T47D (cell line): Measurements from ENCODE around the gene PSMD13.

ENCODE experiments used
- DNase-seq, 2 experiments: peaks; one replicate each; pipeline versions ENCODE4 v3.0.0 to v3.0.0-alpha.2; 2011 to 2012; ENCODE audit warnings: low read depth in 1 of 2, low spot score in 1 of 2
- JUND ChIP-seq: IDR thresholded peaks from 2 replicates; pipeline ENCODE4 v1.6.1; 2012; ENCODE audit warnings: low read depth
- in situ Hi-C: cut with HindIII; loops from 2 replicates; pipeline ENCODE4 v1.10.0; 2016; ENCODE audit warnings: low sequenced_read_pairs, low pct_unique_long_range_greater_than_20kb

The PSMD13 gene

DNA sequence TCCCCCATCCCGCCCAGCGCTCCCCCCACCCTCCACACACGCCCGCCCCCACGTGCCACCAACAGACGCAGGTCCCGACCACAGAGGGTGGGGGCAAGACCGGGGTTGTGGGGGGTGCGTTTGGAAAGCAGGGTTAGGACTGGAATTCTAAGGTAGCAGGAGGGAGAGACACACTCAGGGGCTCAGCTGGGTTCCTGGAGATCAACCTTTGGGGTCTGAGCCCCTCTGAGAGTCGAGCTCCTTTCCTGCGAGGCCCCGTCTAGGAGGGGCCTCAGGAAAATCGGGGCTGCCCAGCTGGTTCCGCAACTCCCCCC lies 52.6 kb downstream of the PSMD13 start:
- no peak for TF ChIP-seq JUND
- in situ Hi-C loops, result no loop called here
- DNase-seq, result no peak

- DNase-seq, result no peak
- in situ Hi-C loops, result no loop called here
- TF ChIP-seq JUND, result no peak
These were observed 53.2 kb downstream of the PSMD13 start for GRCh38 chr11:289712-290620.

- DNase-seq, result no peak
- in situ Hi-C loops, result no loop called here
- TF ChIP-seq JUND, result no peak
These were observed 54.0 kb downstream of the PSMD13 start for GRCh38 chr11:290621-291231.

GRCh38 chr11:291281-292210 lies 54.8 kb downstream of the PSMD13 start:
- in situ Hi-C loops, result no loop called here
- TF ChIP-seq JUND, result no peak
- no peak for DNase-seq

DNA sequence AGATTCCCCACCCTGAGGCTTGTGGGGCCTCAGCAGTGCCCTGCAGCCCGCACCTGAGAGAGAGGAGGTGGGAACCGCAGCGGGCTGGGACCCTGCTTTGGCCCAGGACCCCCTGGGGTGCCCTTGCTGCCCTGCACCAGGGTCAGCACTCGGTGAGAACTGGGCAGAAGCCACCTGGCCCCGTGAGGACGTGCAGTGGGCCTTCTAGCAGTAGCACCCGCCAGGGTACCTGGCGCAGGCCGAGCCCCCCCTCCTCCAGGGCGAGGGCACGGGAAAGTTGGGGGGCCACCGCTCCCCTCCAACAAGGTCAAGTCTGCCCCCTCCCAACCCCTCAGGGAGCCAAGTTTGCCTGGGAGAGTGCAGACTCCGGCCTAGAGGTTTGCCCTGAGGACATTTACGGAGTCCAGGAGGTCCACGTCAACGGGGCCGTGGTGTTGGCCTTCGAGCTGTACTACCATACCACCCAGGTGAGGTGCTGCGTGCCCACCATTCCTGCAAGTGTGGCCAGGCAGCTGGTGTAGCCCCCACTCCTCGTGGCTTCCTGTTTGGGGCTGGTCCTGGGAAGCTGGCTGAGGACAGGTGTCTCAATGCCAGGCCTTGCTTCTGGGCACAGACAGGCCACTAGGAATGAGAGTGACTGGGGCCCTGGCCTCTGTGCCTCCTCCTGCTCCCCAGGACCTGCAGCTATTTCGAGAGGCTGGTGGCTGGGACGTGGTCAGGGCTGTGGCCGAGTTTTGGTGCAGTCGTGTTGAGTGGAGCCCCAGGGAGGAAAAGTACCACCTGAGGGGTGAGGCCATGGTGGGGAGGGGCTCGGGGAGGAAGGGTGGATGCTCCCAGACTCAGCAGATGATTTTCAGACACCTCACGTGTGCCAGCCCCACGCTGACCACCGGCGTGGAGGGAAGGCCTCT lies 55.7 kb downstream of the PSMD13 start:
- in situ Hi-C loops, result no loop called here
- DNase-seq, result no peak
- TF ChIP-seq JUND, result no peak

GRCh38 chr11:293271-293851 lies 56.6 kb downstream of the PSMD13 start:
- DNase-seq, result no peak
- in situ Hi-C loops, result no loop called here
- TF ChIP-seq JUND, result no peak

- no peak for DNase-seq
- TF ChIP-seq JUND, result no peak
- in situ Hi-C loops, result no loop called here
These were observed 57.3 kb downstream of the PSMD13 start for GRCh38 chr11:293852-294661.

DNA sequence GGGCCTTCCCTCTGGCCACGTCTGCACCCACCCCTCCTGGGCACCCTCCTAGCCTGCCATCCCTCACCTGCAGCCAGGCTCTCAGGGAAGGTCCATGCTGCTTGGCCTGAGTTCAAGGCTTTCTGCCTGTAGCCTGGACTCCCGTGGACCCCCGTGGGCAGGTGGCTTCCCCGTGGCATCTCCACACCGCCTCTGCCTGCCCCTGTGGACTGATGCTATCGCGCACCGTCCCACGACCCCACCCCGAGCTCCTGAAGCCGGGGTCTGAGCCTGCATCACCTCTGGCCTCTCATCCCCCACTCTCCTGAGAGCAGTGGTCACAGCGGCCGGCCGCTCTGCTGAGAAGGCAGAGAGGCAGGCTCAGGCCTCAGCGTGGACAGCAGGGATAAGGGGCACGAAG lies 58.0 kb downstream of the PSMD13 start:
- in situ Hi-C loops, result no loop called here
- TF ChIP-seq JUND, result no peak
- DNase-seq, result no peak

- DNase-seq, result no peak
- in situ Hi-C loops, result no loop called here
- TF ChIP-seq JUND, result no peak
These were observed 58.8 kb downstream of the PSMD13 start for GRCh38 chr11:295351-296170.
